Stimulated activated CD8-positive, alpha-beta memory T cell treated with anti-CD3 and anti-CD28 coated beads, Interleukin-15, amount 100 ng/mL, for 48 hours (primary cell): ENCODE measurements around the gene YIF1A.
A peak's percentile ranks its signal among the peaks of the same experiment; 100 is the strongest.
"Not testable (repeated sequence)": the region's sequence is repeated elsewhere in the genome, so short reads cannot be mapped to it uniquely, and the experiment has no call there.

ENCODE experiments used
- DNase-seq, 2 donors: peaks; one replicate each; pipeline ENCODE4 v3.0.0-alpha.2; 2020; ENCODE audit warnings: low read depth in 2 of 2

The YIF1A gene

GRCh38 chr11:66286699-66287098 lies 2.2 kb downstream of the YIF1A start:
- DNase-seq = no peak

GRCh38 chr11:66285250-66285947 lies 3.5 kb downstream of the YIF1A start:
- DNase-seq = no peak

- no peak for DNase-seq
These were observed 4.3 kb downstream of the YIF1A start for GRCh38 chr11:66284526-66285078.

- DNase-seq = no peak
These were observed 5.4 kb downstream of the YIF1A start for GRCh38 chr11:66283461-66284105.

- DNase-seq = peak; percentile 98 to 99
These were observed 6.2 kb downstream of the YIF1A start for GRCh38 chr11:66282468-66283455.

- DNase-seq = no peak
These were observed 7.0 kb downstream of the YIF1A start for GRCh38 chr11:66281776-66282467.

- DNase-seq = no peak
These were observed 7.9 kb downstream of the YIF1A start for GRCh38 chr11:66281001-66281400.

GRCh38 chr11:66280428-66280827 lies 8.5 kb downstream of the YIF1A start:
- no peak for DNase-seq

GRCh38 chr11:66279092-66279734 lies 9.7 kb downstream of the YIF1A start:
- DNase-seq = no peak

- DNase-seq = no peak
These were observed 10.4 kb downstream of the YIF1A start for GRCh38 chr11:66278363-66279091.

- DNase-seq = no peak
These were observed 11.2 kb downstream of the YIF1A start, which contains the start of gene CNIH2 for GRCh38 chr11:66277471-66278362. TSS of gene CNIH2 (plus strand) at chr11:66278175. CDS start at chr11:66278457, 282 bp downstream.

- not testable (repeated sequence) for DNase-seq
These were observed 11.9 kb downstream of the YIF1A start for GRCh38 chr11:66277064-66277463.

GRCh38 chr11:66276619-66277018 lies 12.3 kb downstream of the YIF1A start:
- not testable (repeated sequence) for DNase-seq

- no peak for DNase-seq
These were observed 12.8 kb downstream of the YIF1A start for GRCh38 chr11:66275984-66276612.

GRCh38 chr11:66275396-66275795 lies 13.5 kb downstream of the YIF1A start:
- DNase-seq = no peak

- no peak for DNase-seq
These were observed 14.7 kb downstream of the YIF1A start for GRCh38 chr11:66274219-66274618.

- DNase-seq = no peak
These were observed 16.3 kb downstream of the YIF1A start for GRCh38 chr11:66272596-66272995.

- no peak for DNase-seq
These were observed 17.1 kb downstream of the YIF1A start for GRCh38 chr11:66271816-66272215.
